Measurements from ENCODE around the gene MPP2.
A peak's percentile ranks its signal among the peaks of the same experiment; 100 is the strongest.
"Not testable (repeated sequence)": the region's sequence is repeated elsewhere in the genome, so short reads cannot be mapped to it uniquely, and the experiment has no call there.

Gene MPP2

GRCh38 chr17:43928609-43929008 is 21.3 kb upstream of the MPP2 start:
- no peak overlapping the region for H3K9ac ChIP-seq (ENCODE audit: low read depth, low read length)
- 0 out of 2 replicates have a peak, but pooled peaks cover 3% of the 10 kb centered on the region for H3K4me1 ChIP-seq (ENCODE audit: insufficient read depth, low read length)
- H3K9me3 ChIP-seq (ENCODE audit: insufficient read depth, low read depth, low read length), result no peaks in the 10 kb centered on the region

GRCh38 chr17:43927929-43928328 is 20.6 kb upstream of the MPP2 start:
- H3K9ac ChIP-seq (ENCODE audit: low read depth, low read length); H3K9me3 ChIP-seq (ENCODE audit: insufficient read depth, low read depth, low read length); H3K36me3 ChIP-seq (ENCODE audit: insufficient read depth, low read length); H3K27ac ChIP-seq (ENCODE audit: low read depth, low read length); H3K4me1 ChIP-seq (ENCODE audit: insufficient read depth, low read length): not testable (repeated sequence)
- 44% methylated on average over 3 of the region's 5 CpGs for WGBS
- peaks cover 40% of the 10 kb centered on the region for H3K27me3 ChIP-seq (ENCODE audit: insufficient read depth, low read length)
- H3K4me3 ChIP-seq (ENCODE audit: low read length), result peak overlapping the region; percentile 30

More at GRCh38 chr17:43928609-43929008, 21.3 kb upstream of the MPP2 start:
- Histone ChIP-seq H3K27ac (ENCODE audit: low read depth, low read length) (no peak overlapping the region), H3K27me3 (ENCODE audit: insufficient read depth, low read length) (peaks cover 40% of the 10 kb centered on the region), H3K36me3 (ENCODE audit: insufficient read depth, low read length) (no peaks in the 10 kb centered on the region), H3K4me3 (ENCODE audit: low read length) (no peak overlapping the region)
- no CpG with 5 or more reads among the region's 1 CpG for WGBS

- H3K36me3 ChIP-seq (ENCODE audit: insufficient read depth, low read length), result no peaks in the 10 kb centered on the region
- no peak overlapping the region for H3K9ac ChIP-seq (ENCODE audit: low read depth, low read length)
- no peak overlapping the region for H3K27ac ChIP-seq (ENCODE audit: low read depth, low read length)
- H3K4me1 ChIP-seq (ENCODE audit: insufficient read depth, low read length), result 0 out of 2 replicates have a peak, but pooled peaks cover 3% of the 10 kb centered on the region
- H3K4me3 ChIP-seq (ENCODE audit: low read length), result peak overlapping the region; percentile 40
- 5% methylated on average over 37 of the region's 42 CpGs for WGBS
- no peaks in the 10 kb centered on the region for H3K9me3 ChIP-seq (ENCODE audit: insufficient read depth, low read depth, low read length)
- H3K27me3 ChIP-seq (ENCODE audit: insufficient read depth, low read length), result peaks cover 40% of the 10 kb centered on the region
Observed at GRCh38 chr17:43927060-43927864, 19.9 kb upstream of the MPP2 start.

GRCh38 chr17:43924558-43924957 is 17.2 kb upstream of the MPP2 start:
- H3K4me1 ChIP-seq (ENCODE audit: insufficient read depth, low read length), result 0 out of 2 replicates have a peak, but pooled peaks cover 3% of the 10 kb centered on the region
- H3K9ac ChIP-seq (ENCODE audit: low read depth, low read length), result no peak overlapping the region
- H3K27ac ChIP-seq (ENCODE audit: low read depth, low read length), result no peak overlapping the region
- no peak overlapping the region for H3K4me3 ChIP-seq (ENCODE audit: low read length)
- WGBS, result 82% methylated on average over 2 of the region's 2 CpGs
- H3K36me3 ChIP-seq (ENCODE audit: insufficient read depth, low read length), result no peaks in the 10 kb centered on the region
- H3K27me3 ChIP-seq (ENCODE audit: insufficient read depth, low read length), result peaks cover 40% of the 10 kb centered on the region
- H3K9me3 ChIP-seq (ENCODE audit: insufficient read depth, low read depth, low read length), result no peaks in the 10 kb centered on the region

- Histone ChIP-seq H3K27me3 (ENCODE audit: insufficient read depth, low read length) (peaks cover 9% of the 10 kb centered on the region), H3K9me3 (ENCODE audit: insufficient read depth, low read depth, low read length) (no peaks in the 10 kb centered on the region), H3K4me3 (ENCODE audit: low read length) (no peak overlapping the region), H3K36me3 (ENCODE audit: insufficient read depth, low read length) (no peaks in the 10 kb centered on the region), H3K27ac (ENCODE audit: low read depth, low read length) (no peak overlapping the region), H3K4me1 (ENCODE audit: insufficient read depth, low read length) (0 out of 2 replicates have a peak, but pooled peaks cover 5% of the 10 kb centered on the region), H3K9ac (ENCODE audit: low read depth, low read length) (no peak overlapping the region)
- whole genome bisulfite sequencing, result 80% methylated on average over 10 of the region's 10 CpGs
Observed at GRCh38 chr17:43920500-43921095, 13.3 kb upstream of the MPP2 start.

- no peak overlapping the region for H3K9ac ChIP-seq (ENCODE audit: low read depth, low read length)
- H3K27me3 ChIP-seq (ENCODE audit: insufficient read depth, low read length), result peaks cover 3% of the 10 kb centered on the region; the same call in 1 of the 2 replicates
- peak overlapping the region; percentile 28; the same call in 1 of the 2 replicates for H3K4me3 ChIP-seq (ENCODE audit: low read length)
- H3K36me3 ChIP-seq (ENCODE audit: insufficient read depth, low read length), result no peaks in the 10 kb centered on the region
- H3K4me1 ChIP-seq (ENCODE audit: insufficient read depth, low read length), result 0 out of 2 replicates have a peak, but pooled peaks cover 5% of the 10 kb centered on the region
- 91% methylated on average over 13 of the region's 13 CpGs for WGBS
- H3K9me3 ChIP-seq (ENCODE audit: insufficient read depth, low read depth, low read length), result no peaks in the 10 kb centered on the region
- no peak overlapping the region for H3K27ac ChIP-seq (ENCODE audit: low read depth, low read length)
Observed at GRCh38 chr17:43918026-43918389, 10.7 kb upstream of the MPP2 start.

GRCh38 chr17:43917348-43918025 is 10.2 kb upstream of the MPP2 start:
- no peak overlapping the region for H3K9ac ChIP-seq (ENCODE audit: low read depth, low read length)
- H3K27me3 ChIP-seq (ENCODE audit: insufficient read depth, low read length), result peaks cover 3% of the 10 kb centered on the region; the same call in 1 of the 2 replicates
- peak overlapping the region; percentile 28 for H3K4me3 ChIP-seq (ENCODE audit: low read length)

GRCh38 chr17:43917016-43917347 is 9.6 kb upstream of the MPP2 start:
- H3K4me3 ChIP-seq (ENCODE audit: low read length), result no peak overlapping the region
- H3K36me3 ChIP-seq (ENCODE audit: insufficient read depth, low read length), result no peaks in the 10 kb centered on the region
- H3K27me3 ChIP-seq (ENCODE audit: insufficient read depth, low read length), result peaks cover 3% of the 10 kb centered on the region; the same call in 1 of the 2 replicates
- H3K4me1 ChIP-seq (ENCODE audit: insufficient read depth, low read length), result 0 out of 2 replicates have a peak, but pooled peaks cover 5% of the 10 kb centered on the region
- no peaks in the 10 kb centered on the region for H3K9me3 ChIP-seq (ENCODE audit: insufficient read depth, low read depth, low read length)
- H3K9ac ChIP-seq (ENCODE audit: low read depth, low read length), result no peak overlapping the region
- H3K27ac ChIP-seq (ENCODE audit: low read depth, low read length), result no peak overlapping the region
- 88% methylated on average over 8 of the region's 8 CpGs for WGBS

More at GRCh38 chr17:43917348-43918025, 10.2 kb upstream of the MPP2 start:
- 0 out of 2 replicates have a peak, but pooled peaks cover 5% of the 10 kb centered on the region for H3K4me1 ChIP-seq (ENCODE audit: insufficient read depth, low read length)
- H3K9me3 ChIP-seq (ENCODE audit: insufficient read depth, low read depth, low read length), result no peaks in the 10 kb centered on the region
- H3K27ac ChIP-seq (ENCODE audit: low read depth, low read length), result no peak overlapping the region
- WGBS, result 83% methylated on average over 43 of the region's 43 CpGs
- no peaks in the 10 kb centered on the region for H3K36me3 ChIP-seq (ENCODE audit: insufficient read depth, low read length)

GRCh38 chr17:43916385-43916784 is 9.0 kb upstream of the MPP2 start:
- no peaks in the 10 kb centered on the region for H3K36me3 ChIP-seq (ENCODE audit: insufficient read depth, low read length)
- H3K27ac ChIP-seq (ENCODE audit: low read depth, low read length), result no peak overlapping the region
- 78% methylated on average over 4 of the region's 4 CpGs for WGBS
- no peak overlapping the region for H3K4me3 ChIP-seq (ENCODE audit: low read length)
- H3K9me3 ChIP-seq (ENCODE audit: insufficient read depth, low read depth, low read length), result no peaks in the 10 kb centered on the region
- peaks cover 3% of the 10 kb centered on the region; the same call in 1 of the 2 replicates for H3K27me3 ChIP-seq (ENCODE audit: insufficient read depth, low read length)
- H3K9ac ChIP-seq (ENCODE audit: low read depth, low read length), result no peak overlapping the region
- H3K4me1 ChIP-seq (ENCODE audit: insufficient read depth, low read length), result 0 out of 2 replicates have a peak, but pooled peaks cover 5% of the 10 kb centered on the region

- 86% methylated on average over 3 of the region's 3 CpGs for WGBS
- Histone ChIP-seq H3K4me1 (ENCODE audit: insufficient read depth, low read length) (0 out of 2 replicates have a peak, but pooled peaks cover 5% of the 10 kb centered on the region), H3K9ac (ENCODE audit: low read depth, low read length) (no peak overlapping the region), H3K36me3 (ENCODE audit: insufficient read depth, low read length) (no peaks in the 10 kb centered on the region), H3K4me3 (ENCODE audit: low read length) (no peak overlapping the region), H3K27me3 (ENCODE audit: insufficient read depth, low read length) (peaks cover 3% of the 10 kb centered on the region; the same call in 1 of the 2 replicates), H3K9me3 (ENCODE audit: insufficient read depth, low read depth, low read length) (no peaks in the 10 kb centered on the region), H3K27ac (ENCODE audit: low read depth, low read length) (no peak overlapping the region)
Observed at GRCh38 chr17:43915559-43915958, 8.2 kb upstream of the MPP2 start.

- Histone ChIP-seq H3K27me3 (ENCODE audit: insufficient read depth, low read length) (peaks cover 3% of the 10 kb centered on the region), H3K9me3 (ENCODE audit: insufficient read depth, low read depth, low read length) (no peaks in the 10 kb centered on the region), H3K9ac (ENCODE audit: low read depth, low read length) (no peak overlapping the region), H3K4me3 (ENCODE audit: low read length) (no peak overlapping the region), H3K36me3 (ENCODE audit: insufficient read depth, low read length) (no peaks in the 10 kb centered on the region), H3K4me1 (ENCODE audit: insufficient read depth, low read length) (0 out of 2 replicates have a peak, but pooled peaks cover 5% of the 10 kb centered on the region), H3K27ac (ENCODE audit: low read depth, low read length) (no peak overlapping the region)
- 92% methylated on average over 1 of the region's 2 CpGs for WGBS
Observed at GRCh38 chr17:43914451-43914850, 7.1 kb upstream of the MPP2 start.

Measured in HUES64 (cell line).